Activated naive CD4-positive, alpha-beta T cell treated with anti-CD3 and anti-CD28 coated beads for 36 hours (primary cell): ENCODE data around the gene STX1B. TPM values are rescaled to one million over a fixed set of nuclear protein-coding genes. Genes with fewer than 3 reads are reported as not detected.

ENCODE experiments used
- CTCF ChIA-PET: fragments of 350-600 bp; sonication (Branson Sonifier 250); formaldehyde crosslinking; loops from one replicate; lab custom pipeline; 2021; ENCODE audit warnings: antibody characterized with exemption; lab: Charles Lee
- DNase-seq: peaks from one replicate; pipeline ENCODE4 v3.0.0-alpha.2; 2020
- H3K27ac Mint-ChIP-seq: one replicate; pipeline ENCODE4 v1.8.0; 2021; ENCODE audit warnings: mild to moderate bottlenecking, mixed read lengths
- H3K27me3 Mint-ChIP-seq: one replicate; pipeline ENCODE4 v1.8.0; 2021; ENCODE audit warnings: low read depth, mixed read lengths
- H3K36me3 Mint-ChIP-seq: one replicate; pipeline ENCODE4 v1.8.0; 2021; ENCODE audit warnings: low read depth, mixed read lengths
- H3K4me1 Mint-ChIP-seq: one replicate; pipeline ENCODE4 v1.8.0; 2021; ENCODE audit warnings: low read depth, mixed read lengths
- H3K4me3 Mint-ChIP-seq: one replicate; pipeline ENCODE4 v1.8.0; 2021; ENCODE audit warnings: mild to moderate bottlenecking, moderate library complexity, mixed read lengths
- H3K9me3 Mint-ChIP-seq: one replicate; pipeline ENCODE4 v1.8.0; 2021; ENCODE audit warnings: mixed read lengths
- intact Hi-C: fragments of 100-400 bp; cut with micrococcal nuclease; formaldehyde crosslinking; loops from one replicate; pipeline ENCODE4 v1.15.1; 2023
- total RNA-seq, 2 experiments: library from RNA; stranded (reverse); gene quantifications; one replicate each; pipeline ENCODE4 v1.2.3, GENCODE V29; 2021

Gene STX1B
- total RNA-seq, 2 experiments from 2014 or later, result 0.69 to 0.72 TPM

- H3K4me3 Mint-ChIP-seq, result no peak overlapping the region
- H3K27me3 Mint-ChIP-seq, result no peaks in the 10 kb centered on the region
- intact Hi-C loops, result no loop called here
- no peaks in the 10 kb centered on the region for H3K9me3 Mint-ChIP-seq
- peaks cover 4% of the 10 kb centered on the region for H3K4me1 Mint-ChIP-seq
- H3K36me3 Mint-ChIP-seq, result peaks cover 3% of the 10 kb centered on the region
- no peak for DNase-seq
- CTCF ChIA-PET, result no interaction called here
- H3K27ac Mint-ChIP-seq, result no peak overlapping the region
Measured at GRCh38 chr16:30990105-30990504, 20.3 kb downstream of the STX1B start.

GRCh38 chr16:30989469-30990047 is 20.9 kb downstream of the STX1B start:
- CTCF ChIA-PET, result no interaction called here
- Mint-ChIP-seq H3K27ac (no peak overlapping the region), H3K9me3 (no peaks in the 10 kb centered on the region), H3K4me1 (peaks cover 3% of the 10 kb centered on the region), H3K27me3 (no peaks in the 10 kb centered on the region), H3K4me3 (no peak overlapping the region), H3K36me3 (peaks cover 3% of the 10 kb centered on the region)
- DNase-seq, result no peak
- intact Hi-C loops, result no loop called here

- DNase-seq, result no peak
- no peaks in the 10 kb centered on the region for H3K27me3 Mint-ChIP-seq
- H3K36me3 Mint-ChIP-seq, result peaks cover 5% of the 10 kb centered on the region
- CTCF ChIA-PET, result no interaction called here
- no peak overlapping the region for H3K4me3 Mint-ChIP-seq
- H3K4me1 Mint-ChIP-seq, result no peaks in the 10 kb centered on the region
- no peaks in the 10 kb centered on the region for H3K9me3 Mint-ChIP-seq
- intact Hi-C loops, result no loop called here
- H3K27ac Mint-ChIP-seq, result no peak overlapping the region
Measured at GRCh38 chr16:30987581-30988190, 22.8 kb downstream of the STX1B start.

GRCh38 chr16:30986129-30986991 is 24.1 kb downstream of the STX1B start:
- CTCF ChIA-PET, result interaction anchor here (0.8 to 4.8 kb wide), 11 partner anchors 7 to 457 kb away, joined by 3 to 29 read pairs (median 4); partner anchors contain the start of genes VKORC1 and ZNF843
- Mint-ChIP-seq H3K4me1 (no peaks in the 10 kb centered on the region), H3K27ac (no peak overlapping the region), H3K27me3 (no peaks in the 10 kb centered on the region), H3K36me3 (peaks cover 6% of the 10 kb centered on the region), H3K9me3 (no peaks in the 10 kb centered on the region), H3K4me3 (no peak overlapping the region)
- no peak for DNase-seq
- intact Hi-C loops, result no loop called here

- Mint-ChIP-seq H3K9me3 (no peaks in the 10 kb centered on the region), H3K36me3 (peaks cover 6% of the 10 kb centered on the region), H3K4me1 (no peaks in the 10 kb centered on the region), H3K4me3 (no peak overlapping the region), H3K27ac (no peak overlapping the region), H3K27me3 (no peaks in the 10 kb centered on the region)
- intact Hi-C loops, result loop anchor here (1.0 to 2.0 kb wide), 4 partner anchors 110 to 883 kb away; no protein-coding TSS in a partner anchor
- DNase-seq, result peak; percentile 20
- CTCF ChIA-PET, result interaction anchor here (0.8 to 4.8 kb wide), 16 partner anchors 8 to 458 kb away, joined by 3 to 29 read pairs (median 4); partner anchors contain the start of genes VKORC1 and ZNF843
Measured at GRCh38 chr16:30985401-30986128, 24.9 kb downstream of the STX1B start.

- Mint-ChIP-seq H3K36me3 (peaks cover 8% of the 10 kb centered on the region), H3K27ac (no peak within 1 kb of the TSS), H3K9me3 (no peaks in the 10 kb centered on the region), H3K4me1 (no peaks in the 10 kb centered on the region), H3K27me3 (no peaks in the 10 kb centered on the region), H3K4me3 (no peak within 1 kb of the TSS)
- peak; percentile 87 for DNase-seq
- intact Hi-C loops, result loop anchor here (1.0 to 2.0 kb wide), 4 partner anchors 110 to 884 kb away; no protein-coding TSS in a partner anchor
- CTCF ChIA-PET, result interaction anchor here (0.6 to 4.8 kb wide), 20 partner anchors 10 to 459 kb away, joined by 3 to 29 read pairs (median 4); partner anchors contain the start of genes VKORC1 and ZNF843
Measured at GRCh38 chr16:30984669-30985400, 25.6 kb downstream of the STX1B start, which contains the start of gene HSD3B7. HSD3B7 (plus strand) TSS chr16:30985207; CDS start chr16:30985659, 452 bp downstream.

GRCh38 chr16:30983898-30984610 is 26.4 kb downstream of the STX1B start:
- intact Hi-C loops, result loop anchor here (2.0 kb wide), 1 partner anchor 885 kb away; no protein-coding TSS in a partner anchor
- H3K27me3 Mint-ChIP-seq, result no peaks in the 10 kb centered on the region

GRCh38 chr16:30983289-30983889 is 27.0 kb downstream of the STX1B start:
- CTCF ChIA-PET, result interaction anchor here (0.6 to 4.8 kb wide), 11 partner anchors 10 to 883 kb away, joined by 3 to 29 read pairs (median 3); partner anchors contain the start of gene ZNF843
- no peaks in the 10 kb centered on the region for H3K9me3 Mint-ChIP-seq
- no peaks in the 10 kb centered on the region for H3K4me1 Mint-ChIP-seq
- no peak overlapping the region for H3K27ac Mint-ChIP-seq
- intact Hi-C loops, result no loop called here
- peaks cover 12% of the 10 kb centered on the region for H3K36me3 Mint-ChIP-seq
- no peaks in the 10 kb centered on the region for H3K27me3 Mint-ChIP-seq
- H3K4me3 Mint-ChIP-seq, result no peak overlapping the region
- DNase-seq, result no peak

More at GRCh38 chr16:30983898-30984610, 26.4 kb downstream of the STX1B start:
- Mint-ChIP-seq H3K4me1 (no peaks in the 10 kb centered on the region), H3K36me3 (peaks cover 8% of the 10 kb centered on the region), H3K4me3 (no peak overlapping the region), H3K27ac (no peak overlapping the region), H3K9me3 (no peaks in the 10 kb centered on the region)
- CTCF ChIA-PET, result interaction anchor here (0.6 to 4.8 kb wide), 19 partner anchors 9 to 882 kb away, joined by 3 to 29 read pairs (median 4); partner anchors contain the start of gene ZNF843
- no peak for DNase-seq

GRCh38 chr16:30982548-30983288 is 27.7 kb downstream of the STX1B start:
- intact Hi-C loops, result no loop called here
- H3K27me3 Mint-ChIP-seq, result no peaks in the 10 kb centered on the region
- H3K4me1 Mint-ChIP-seq, result no peaks in the 10 kb centered on the region
- no peak overlapping the region for H3K27ac Mint-ChIP-seq
- no peak overlapping the region for H3K4me3 Mint-ChIP-seq
- H3K9me3 Mint-ChIP-seq, result no peaks in the 10 kb centered on the region
- DNase-seq, result no peak
- CTCF ChIA-PET, result interaction anchor here (0.6 to 4.8 kb wide), 6 partner anchors 116 to 886 kb away, joined by 3 to 29 read pairs (median 3); partner anchors contain the start of gene ZNF843
- H3K36me3 Mint-ChIP-seq, result peaks cover 12% of the 10 kb centered on the region

GRCh38 chr16:30980959-30981358 is 29.5 kb downstream of the STX1B start:
- no peaks in the 10 kb centered on the region for H3K9me3 Mint-ChIP-seq
- DNase-seq, result no peak
- no peak overlapping the region for H3K27ac Mint-ChIP-seq
- H3K36me3 Mint-ChIP-seq, result peaks cover 19% of the 10 kb centered on the region
- CTCF ChIA-PET, result no interaction called here
- no peaks in the 10 kb centered on the region for H3K27me3 Mint-ChIP-seq
- intact Hi-C loops, result no loop called here
- no peak overlapping the region for H3K4me3 Mint-ChIP-seq
- peaks cover 2% of the 10 kb centered on the region for H3K4me1 Mint-ChIP-seq
